Adipose tissue (tissue), 3 donors: Measurements from ENCODE around the gene VPREB3. TPM values are rescaled to one million over a fixed set of nuclear protein-coding genes. Genes with fewer than 3 reads are reported as not detected.
"Not testable (repeated sequence)": the region's sequence is repeated elsewhere in the genome, so short reads cannot be mapped to it uniquely, and the experiment has no call there.

Source experiments
- H3K27ac ChIP-seq: one replicate; pipeline ENCODE4 v1.5.1; 2013; ENCODE audit warnings: low read depth, low read length
- WGBS, 3 donors: extraction: QIAGEN DNeasy Blood & Tissue Kit; methylation state at CpG; one replicate each; pipeline ENCODE4 v1.1.7; 2013; 5-methylcytosine and 5-hydroxymethylcytosine counted together
- polyA plus RNA-seq, 3 donors: library from polyadenylated mRNA; stranded (reverse); fragments of 200-250 nt; gene quantifications; one replicate each; pipeline ENCODE4 v1.2.3, GENCODE V29; 2013
- donor health status: healthy with polysubstance abuse.
- donor health status: Bipolar disorder and iron deficiency.
- donor health status: healthy.

The VPREB3 gene
- polyA plus RNA-seq, 3 donors: 0.87 to 1.1 TPM; not detected in 1

GRCh38 chr22:23750714-23751440 lies 3.3 kb downstream of the VPREB3 start, which contains the start of gene ZNF70:
TSS of gene ZNF70 (minus strand) at chr22:23751112. CDS start at chr22:23745140, 5,972 bp downstream.
- 0 to 1% (median 1%) methylated on average over 38 to 76 of the region's 78 CpGs for WGBS, 3 donors
- peak within 1 kb of the TSS; percentile 28 for H3K27ac ChIP-seq

GRCh38 chr22:23750367-23750713 lies 3.9 kb downstream of the VPREB3 start:
- no peak overlapping the region for H3K27ac ChIP-seq
- WGBS, 3 donors: 10 to 28% (median 25%) methylated on average over 5 of the region's 5 CpGs

DNA sequence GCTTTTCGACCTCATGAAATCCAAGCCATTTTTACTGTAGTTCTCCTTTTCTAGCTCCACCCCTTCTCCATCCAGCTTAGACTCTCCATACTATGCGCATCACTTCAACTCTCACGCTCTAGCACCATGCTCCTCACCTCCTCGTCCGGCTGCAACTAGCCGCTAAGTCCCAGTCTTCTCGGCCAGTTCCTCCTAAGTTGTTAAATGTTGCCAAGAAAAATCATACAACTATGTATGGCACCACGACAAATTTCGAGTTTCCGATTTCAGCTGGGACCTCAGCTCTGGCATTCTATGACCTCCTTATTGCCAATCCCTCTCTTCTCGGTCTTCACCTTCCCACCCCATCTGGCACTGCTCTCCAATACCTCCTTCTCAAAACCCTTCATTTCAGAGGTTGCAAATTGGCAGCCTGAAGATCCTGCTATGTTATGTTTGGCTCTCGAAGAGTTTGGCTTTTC lies 4.4 kb downstream of the VPREB3 start:
- no peak overlapping the region for H3K27ac ChIP-seq
- WGBS, 3 donors: 41 to 47% (median 45%) methylated on average over 12 of the region's 12 CpGs

DNA sequence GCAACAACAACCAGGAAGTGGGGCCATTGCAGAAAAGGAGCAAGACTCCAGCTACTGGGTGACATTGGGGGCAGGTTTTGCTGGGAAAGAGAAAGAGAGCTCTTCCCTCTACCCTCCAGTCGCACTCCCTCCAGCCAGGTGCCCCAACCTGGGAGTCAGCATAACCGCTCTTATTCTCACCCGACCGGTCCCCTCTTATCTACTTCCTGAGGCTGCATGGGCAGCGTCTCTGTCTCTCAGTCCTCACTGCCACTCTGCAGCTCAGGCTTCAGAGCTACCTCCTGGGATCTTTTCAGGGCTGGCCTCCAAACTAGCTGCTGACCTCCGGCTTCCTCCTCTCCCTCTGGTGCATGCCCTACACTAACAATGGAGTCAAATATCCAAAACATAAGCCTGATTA lies 8.4 kb downstream of the VPREB3 start:
- no peak overlapping the region for H3K27ac ChIP-seq
- WGBS, 3 donors: 23 to 70% (median 68%) methylated on average over 6 of the region's 6 CpGs

DNA sequence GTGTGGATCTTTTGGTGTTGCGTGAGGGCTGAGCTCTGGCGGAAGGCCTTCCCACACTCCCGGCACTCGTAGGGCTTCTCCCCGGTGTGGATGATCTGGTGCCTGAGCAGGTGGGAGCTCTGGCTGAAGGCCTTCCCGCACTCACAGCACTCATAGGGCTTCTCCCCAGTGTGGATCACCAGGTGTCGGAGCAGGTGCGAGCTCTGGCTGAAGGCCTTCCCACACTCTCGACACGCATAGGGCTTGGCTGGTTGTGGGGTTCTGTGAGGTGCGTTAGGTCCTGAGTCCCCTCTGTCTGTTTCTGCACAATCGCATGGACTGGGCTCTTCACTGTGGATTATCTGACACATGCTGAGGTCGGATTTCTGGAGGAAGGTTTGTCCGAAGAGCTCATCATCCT lies 9.7 kb downstream of the VPREB3 start:
- WGBS, 3 donors: 96 to 98% (median 96%) methylated on average over 14 of the region's 14 CpGs
- no peak overlapping the region for H3K27ac ChIP-seq

GRCh38 chr22:23744001-23744400 lies 10.2 kb downstream of the VPREB3 start:
- H3K27ac ChIP-seq: no peak overlapping the region
- 93 to 98% (median 97%) methylated on average over 13 of the region's 13 CpGs for WGBS, 3 donors

- no peak overlapping the region for H3K27ac ChIP-seq
Observed at GRCh38 chr22:23743303-23743705, 10.9 kb downstream of the VPREB3 start.

GRCh38 chr22:23742505-23743264 lies 11.5 kb downstream of the VPREB3 start:
- WGBS, 3 donors: 59 to 70% (median 65%) methylated on average over 7 of the region's 7 CpGs
- no peak overlapping the region for H3K27ac ChIP-seq

More at GRCh38 chr22:23743303-23743705, 10.9 kb downstream of the VPREB3 start:
- 36 to 75% (median 67%) methylated on average over 2 of the region's 2 CpGs for WGBS, 3 donors

GRCh38 chr22:23737696-23738095 lies 16.5 kb downstream of the VPREB3 start:
- no peak overlapping the region for H3K27ac ChIP-seq

- 80 to 91% (median 82%) methylated on average over 4 of the region's 4 CpGs for WGBS, 3 donors
- not testable (repeated sequence) for H3K27ac ChIP-seq
Observed at GRCh38 chr22:23728108-23728507, 26.1 kb downstream of the VPREB3 start.

DNA sequence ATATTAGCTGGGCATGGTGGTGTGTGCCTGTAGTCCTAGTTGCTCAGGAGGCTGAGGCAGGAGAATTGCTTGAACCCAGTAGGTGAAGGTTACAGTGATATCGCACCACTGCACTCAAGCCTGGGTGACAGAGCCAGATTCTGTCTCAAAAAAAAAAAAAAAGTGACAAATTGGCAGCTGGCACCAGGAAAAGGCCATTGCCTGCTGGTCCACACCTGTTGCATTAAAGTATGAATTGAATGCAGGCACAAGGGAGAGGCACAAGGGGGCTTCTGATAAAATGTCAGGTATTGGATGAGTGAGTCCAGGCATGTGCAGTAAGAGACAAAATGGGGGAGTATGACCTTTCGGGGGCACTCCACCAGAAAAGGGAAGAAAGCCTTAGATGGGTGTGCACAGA lies 31.5 kb downstream of the VPREB3 start:
- 44 to 94% (median 86%) methylated on average over 2 of the region's 2 CpGs for WGBS, 3 donors
- no peak overlapping the region for H3K27ac ChIP-seq

GRCh38 chr22:23722160-23722559 lies 32.1 kb downstream of the VPREB3 start:
- WGBS, 3 donors: 72 to 79% (median 76%) methylated on average over 4 of the region's 4 CpGs
- H3K27ac ChIP-seq: no peak overlapping the region

- 57 to 76% (median 64%) methylated on average over 6 of the region's 6 CpGs for WGBS, 3 donors
- H3K27ac ChIP-seq: no peak overlapping the region
Observed at GRCh38 chr22:23720855-23721254, 33.4 kb downstream of the VPREB3 start.

GRCh38 chr22:23718371-23719165 lies 35.7 kb downstream of the VPREB3 start:
- WGBS, 3 donors: 86 to 90% (median 89%) methylated on average over 17 of the region's 17 CpGs
- H3K27ac ChIP-seq: no peak overlapping the region

- peak overlapping the region; percentile 64 for H3K27ac ChIP-seq
- WGBS, 3 donors: 3 to 5% (median 4%) methylated on average over 80 to 84 of the region's 84 CpGs
Observed at GRCh38 chr22:23716811-23717801, 37.1 kb downstream of the VPREB3 start.

- H3K27ac ChIP-seq: no peak overlapping the region
- 59 to 76% (median 67%) methylated on average over 18 of the region's 18 CpGs for WGBS, 3 donors
Observed at GRCh38 chr22:23715806-23716375, 38.3 kb downstream of the VPREB3 start.
